Type B pancreatic cell (in vitro differentiated cells): ENCODE data around the gene CNIH3. TPM values are rescaled to one million over a fixed set of nuclear protein-coding genes. Genes with fewer than 3 reads are reported as not detected.
A peak's percentile ranks its signal among the peaks of the same experiment; 100 is the strongest.

Experiments used
- DNase-seq: peaks from one replicate; pipeline ENCODE4 v3.0.0; 2021; ENCODE audit warnings: mixed read lengths; ENCODE audit not compliant: unreplicated experiment; ENCODE audit errors: extremely low spot score
- H3K27ac Mint-ChIP-seq: 2 replicates; pipeline ENCODE4 v1.8.0; 2021; ENCODE audit warnings: mild to moderate bottlenecking, mixed read lengths
- H3K27me3 Mint-ChIP-seq: 2 replicates; pipeline ENCODE4 v1.8.0; 2021; ENCODE audit warnings: mixed read lengths
- H3K36me3 Mint-ChIP-seq: 2 replicates; pipeline ENCODE4 v1.8.0; 2021; ENCODE audit warnings: mixed read lengths
- H3K4me1 Mint-ChIP-seq: one replicate; pipeline ENCODE4 v1.8.0; 2021; ENCODE audit warnings: mixed read lengths; ENCODE audit not compliant: unreplicated experiment
- H3K4me3 Mint-ChIP-seq: 2 replicates; pipeline ENCODE4 v1.8.0; 2021; ENCODE audit warnings: mild to moderate bottlenecking, mixed read lengths
- H3K9me3 Mint-ChIP-seq: 2 replicates; pipeline ENCODE4 v1.8.0; 2021; ENCODE audit warnings: mixed read lengths
- total RNA-seq: library from RNA; stranded (reverse); gene quantifications from 2 replicates; pipeline ENCODE4 v1.2.1, GENCODE V29; 2021; ENCODE audit warnings: low replicate concordance
- TF ChIP-seq, protein P1 (sequence below): fragments of 200-600 bp; sonication (generic); conservative IDR thresholded peaks from 2 replicates; pipeline ENCODE4 v1.5.0; 2021; ENCODE audit warnings: antibody characterized with exemption, mild to moderate bottlenecking

Gene CNIH3
- total RNA-seq, 1 donor from 2014 or later, result 4.5 TPM

DNA sequence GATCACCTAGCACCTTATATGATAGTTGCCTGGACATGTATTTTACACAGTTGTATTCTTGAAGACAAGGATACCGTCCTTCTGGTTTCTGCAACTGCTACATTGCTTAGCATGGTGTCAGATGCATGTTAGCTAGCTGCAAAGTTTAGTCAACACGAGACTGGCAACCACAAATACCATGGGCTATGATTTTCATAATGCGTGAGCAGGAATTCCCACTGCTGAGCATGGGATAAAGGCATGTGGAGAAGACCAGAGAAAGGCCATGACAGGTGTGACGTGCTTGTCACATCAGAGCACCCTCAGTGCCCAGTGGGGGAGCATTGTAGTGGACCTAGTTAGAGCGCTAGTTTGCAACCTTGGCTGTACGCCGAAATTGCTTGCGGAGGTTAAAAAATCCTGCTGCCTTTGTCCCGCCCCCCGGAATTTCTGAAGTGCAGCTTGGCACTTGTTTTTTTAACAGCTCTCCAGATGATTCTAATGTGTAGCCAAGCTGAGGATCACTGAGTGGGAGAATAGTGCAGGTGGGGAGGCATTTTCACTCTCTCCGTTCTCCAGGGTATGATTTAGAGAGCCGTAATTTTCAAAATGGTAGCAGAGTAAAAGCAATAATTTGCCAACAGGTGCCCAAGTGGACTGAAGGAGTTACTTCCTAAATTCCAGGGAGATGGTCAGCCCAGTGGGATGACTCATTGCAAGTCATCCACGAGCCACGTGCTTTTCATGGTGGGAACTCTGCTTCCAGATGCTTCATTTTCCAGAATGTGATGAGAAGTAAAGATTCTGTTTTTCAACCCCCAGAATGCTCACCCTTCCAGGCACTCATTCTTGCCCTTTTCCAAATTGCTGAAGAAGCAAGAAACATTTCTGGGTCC, 81.0 kb downstream of the CNIH3 start:
- no peak overlapping the region for H3K27ac Mint-ChIP-seq
- H3K36me3 Mint-ChIP-seq, result no peaks in the 10 kb centered on the region
- H3K9me3 Mint-ChIP-seq, result no peaks in the 10 kb centered on the region
- H3K4me3 Mint-ChIP-seq, result no peak overlapping the region
- H3K4me1 Mint-ChIP-seq, result peaks cover 11% of the 10 kb centered on the region
- peaks cover 8% of the 10 kb centered on the region for H3K27me3 Mint-ChIP-seq
- TF ChIP-seq, protein P1, sequence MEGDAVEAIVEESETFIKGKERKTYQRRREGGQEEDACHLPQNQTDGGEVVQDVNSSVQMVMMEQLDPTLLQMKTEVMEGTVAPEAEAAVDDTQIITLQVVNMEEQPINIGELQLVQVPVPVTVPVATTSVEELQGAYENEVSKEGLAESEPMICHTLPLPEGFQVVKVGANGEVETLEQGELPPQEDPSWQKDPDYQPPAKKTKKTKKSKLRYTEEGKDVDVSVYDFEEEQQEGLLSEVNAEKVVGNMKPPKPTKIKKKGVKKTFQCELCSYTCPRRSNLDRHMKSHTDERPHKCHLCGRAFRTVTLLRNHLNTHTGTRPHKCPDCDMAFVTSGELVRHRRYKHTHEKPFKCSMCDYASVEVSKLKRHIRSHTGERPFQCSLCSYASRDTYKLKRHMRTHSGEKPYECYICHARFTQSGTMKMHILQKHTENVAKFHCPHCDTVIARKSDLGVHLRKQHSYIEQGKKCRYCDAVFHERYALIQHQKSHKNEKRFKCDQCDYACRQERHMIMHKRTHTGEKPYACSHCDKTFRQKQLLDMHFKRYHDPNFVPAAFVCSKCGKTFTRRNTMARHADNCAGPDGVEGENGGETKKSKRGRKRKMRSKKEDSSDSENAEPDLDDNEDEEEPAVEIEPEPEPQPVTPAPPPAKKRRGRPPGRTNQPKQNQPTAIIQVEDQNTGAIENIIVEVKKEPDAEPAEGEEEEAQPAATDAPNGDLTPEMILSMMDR, result no peak
- no peak for DNase-seq

DNA sequence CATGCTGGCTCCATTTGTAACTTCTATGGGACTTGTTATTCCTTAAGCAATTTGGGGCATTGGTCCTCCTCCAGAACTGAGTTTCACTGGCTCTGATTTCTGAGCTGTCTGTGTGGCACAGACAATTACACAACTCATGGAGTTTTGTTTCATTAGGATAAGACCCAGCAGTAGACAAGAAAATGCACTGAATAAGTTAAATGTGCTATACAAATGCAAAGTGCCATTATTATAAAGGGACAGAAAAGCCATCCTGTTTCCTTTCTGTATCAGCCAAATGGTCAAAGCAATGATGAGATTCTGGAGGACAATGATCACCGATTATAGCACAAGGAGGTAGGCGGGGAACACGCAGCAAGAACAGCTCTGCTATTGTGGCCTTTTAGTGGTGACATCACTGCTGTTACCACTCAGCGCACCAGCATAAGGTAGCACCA, 81.9 kb downstream of the CNIH3 start:
- H3K4me3 Mint-ChIP-seq, result no peak overlapping the region
- H3K27me3 Mint-ChIP-seq, result peaks cover 8% of the 10 kb centered on the region
- H3K4me1 Mint-ChIP-seq, result peaks cover 11% of the 10 kb centered on the region
- no peak overlapping the region for H3K27ac Mint-ChIP-seq
- TF ChIP-seq, protein P1, result no peak
- DNase-seq, result no peak
- no peaks in the 10 kb centered on the region for H3K9me3 Mint-ChIP-seq
- H3K36me3 Mint-ChIP-seq, result no peaks in the 10 kb centered on the region

DNA sequence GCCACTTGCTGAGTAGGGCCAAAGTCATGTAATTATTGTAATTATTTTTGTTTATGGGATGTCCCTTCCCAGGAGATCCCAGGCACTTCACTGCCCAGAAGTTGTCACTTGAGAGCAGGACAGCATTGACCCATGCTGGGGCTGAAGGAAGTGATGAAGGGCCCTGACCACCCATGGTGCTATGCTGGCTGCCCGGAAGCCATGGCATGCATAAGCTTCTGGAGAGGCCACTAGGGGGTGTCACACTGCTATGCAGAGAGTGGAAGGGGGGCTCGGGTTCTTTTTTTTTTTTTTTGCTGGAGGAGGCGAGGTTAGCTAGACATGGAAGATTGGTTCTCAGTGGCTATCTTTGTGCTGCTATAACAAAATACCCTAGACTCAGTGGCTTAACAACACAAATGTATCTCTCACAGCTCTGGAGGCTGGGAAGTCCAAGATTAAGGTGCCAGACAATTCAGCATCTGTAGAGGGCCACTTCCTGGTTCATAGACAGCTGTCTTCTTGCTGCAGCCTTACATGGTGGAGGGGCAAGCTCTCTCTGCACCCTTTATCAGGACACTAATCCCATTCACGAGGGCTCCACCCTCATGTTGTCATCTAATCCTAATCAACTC, 84.9 kb downstream of the CNIH3 start:
- TF ChIP-seq, protein P1, result peak; percentile 56
- peaks cover 4% of the 10 kb centered on the region for H3K4me1 Mint-ChIP-seq
- no peak for DNase-seq

DNA sequence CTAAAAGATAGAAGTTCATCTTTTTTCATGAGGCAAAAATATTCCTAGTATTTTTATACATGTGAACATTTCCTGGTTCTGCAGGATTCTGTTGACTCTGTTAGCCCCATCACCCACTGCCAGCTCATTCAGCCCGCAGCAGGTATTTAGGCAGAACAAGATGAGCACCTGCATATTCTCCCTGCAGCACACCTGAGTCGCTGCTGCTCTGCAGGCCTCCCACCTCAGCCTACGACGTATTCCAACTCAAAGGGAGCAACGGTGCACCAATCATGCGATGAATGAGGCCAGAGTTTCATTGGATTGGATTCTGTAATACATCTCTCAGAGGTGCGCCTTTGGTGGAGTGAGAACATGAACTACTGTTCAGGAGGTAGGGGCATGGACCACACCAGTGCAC, 87.6 kb downstream of the CNIH3 start:
- Mint-ChIP-seq H3K27ac (no peak overlapping the region), H3K4me1 (no peaks in the 10 kb centered on the region), H3K27me3 (peaks cover 3% of the 10 kb centered on the region), H3K4me3 (no peak overlapping the region), H3K36me3 (no peaks in the 10 kb centered on the region), H3K9me3 (no peaks in the 10 kb centered on the region)
- DNase-seq, result no peak
- TF ChIP-seq, protein P1, result no peak

More for the DNA sequence above, 84.9 kb downstream of the CNIH3 start:
- H3K36me3 Mint-ChIP-seq, result no peaks in the 10 kb centered on the region
- H3K27ac Mint-ChIP-seq, result no peak overlapping the region
- H3K9me3 Mint-ChIP-seq, result no peaks in the 10 kb centered on the region
- peaks cover 7% of the 10 kb centered on the region for H3K27me3 Mint-ChIP-seq
- no peak overlapping the region for H3K4me3 Mint-ChIP-seq

DNA sequence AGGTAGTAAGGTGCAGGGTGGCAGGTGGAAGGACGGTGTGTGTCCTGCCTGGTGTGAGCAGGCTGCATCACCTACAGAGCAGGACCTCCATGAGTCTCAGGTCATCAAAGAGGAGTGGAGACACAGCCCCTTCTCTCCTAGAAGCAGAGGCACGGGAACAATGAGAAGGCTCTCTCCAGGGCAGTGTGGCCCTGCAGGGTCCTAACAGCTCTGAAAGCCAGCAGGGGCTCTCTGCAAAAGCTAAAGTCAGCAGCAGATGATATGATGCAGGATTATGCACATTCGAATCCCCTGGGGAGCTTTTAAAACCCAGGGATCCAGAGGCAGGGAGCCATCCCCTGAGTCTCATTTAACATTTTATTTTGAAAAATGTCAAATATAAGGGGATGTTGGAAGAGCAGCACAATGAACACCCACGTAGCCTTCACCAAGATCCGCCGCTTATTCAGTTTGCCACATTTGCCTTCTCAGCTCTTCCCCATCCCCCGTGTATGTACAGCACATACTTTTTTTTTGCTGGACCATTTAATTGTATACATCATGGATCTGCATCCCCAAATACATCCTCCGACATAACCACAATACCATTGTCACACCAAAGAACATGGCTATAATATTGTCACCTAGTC, 88.1 kb downstream of the CNIH3 start:
- Mint-ChIP-seq H3K4me1 (no peaks in the 10 kb centered on the region), H3K9me3 (no peaks in the 10 kb centered on the region), H3K27me3 (peaks cover 3% of the 10 kb centered on the region), H3K27ac (no peak overlapping the region), H3K36me3 (no peaks in the 10 kb centered on the region), H3K4me3 (no peak overlapping the region)
- no peak for DNase-seq
- TF ChIP-seq, protein P1, result no peak
